Stimulated activated CD8-positive, alpha-beta memory T cell treated with anti-CD3 and anti-CD28 coated beads, Interleukin-4, amount 100 ng/mL, for 24 hours (primary cell): ENCODE measurements around the gene MARK2.
A peak's percentile ranks its signal among the peaks of the same experiment; 100 is the strongest.
"Not testable (repeated sequence)": the region's sequence is repeated elsewhere in the genome, so short reads cannot be mapped to it uniquely, and the experiment has no call there.

ENCODE experiments used
- DNase-seq: peaks from one replicate; pipeline ENCODE4 v3.0.0-alpha.2; 2020; ENCODE audit warnings: low read depth

Gene MARK2

GRCh38 chr11:63854696-63855095 is 15.8 kb downstream of the MARK2 start:
- DNase-seq = no peak

GRCh38 chr11:63855975-63856374 is 17.1 kb downstream of the MARK2 start:
- DNase-seq = no peak

- no peak for DNase-seq
Measured at GRCh38 chr11:63858628-63859550, 20.0 kb downstream of the MARK2 start.

- DNase-seq = no peak
Measured at GRCh38 chr11:63862923-63863322, 24.0 kb downstream of the MARK2 start.

DNA sequence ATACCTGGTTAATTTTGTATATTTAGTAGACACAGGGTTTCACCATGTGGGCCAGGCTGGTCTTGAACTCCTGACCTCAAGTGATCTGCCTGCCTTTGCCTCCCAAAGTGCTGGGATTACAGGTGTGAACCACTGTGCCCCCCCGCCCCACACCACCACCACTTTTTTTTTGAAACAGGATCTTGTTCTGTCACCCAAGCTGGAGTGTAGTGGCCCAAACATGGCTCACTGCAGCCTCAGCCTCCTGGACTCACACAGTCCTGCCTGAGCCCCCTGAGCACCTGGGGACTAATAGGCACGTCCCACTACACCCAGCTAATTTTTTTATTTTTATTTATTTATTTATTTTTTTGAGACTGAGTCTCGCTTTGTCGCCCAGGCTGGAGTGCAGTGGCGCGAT is 24.7 kb downstream of the MARK2 start:
- not testable (repeated sequence) for DNase-seq

- peak; percentile 61 for DNase-seq
Measured at GRCh38 chr11:63866211-63866610, 27.3 kb downstream of the MARK2 start.

DNA sequence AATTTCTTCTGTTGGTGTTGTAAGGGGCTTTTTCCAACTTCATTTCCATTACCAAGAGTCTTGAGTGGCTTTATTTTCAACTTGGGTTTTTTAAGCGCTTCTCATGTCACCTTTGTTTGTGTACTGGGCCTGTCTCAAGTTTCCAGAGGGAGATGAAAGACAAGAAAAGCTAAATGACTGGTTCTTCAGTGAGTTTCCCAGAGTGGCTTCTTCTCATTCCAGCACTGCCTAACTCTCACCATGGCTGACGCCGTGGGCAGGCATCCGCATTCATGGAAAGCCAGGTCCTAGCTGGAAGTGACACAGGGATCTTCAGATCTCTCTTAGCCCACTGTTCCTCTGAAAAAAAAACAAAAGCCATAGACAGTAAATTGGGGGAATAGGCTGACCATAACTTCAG is 28.6 kb downstream of the MARK2 start:
- no peak for DNase-seq

DNA sequence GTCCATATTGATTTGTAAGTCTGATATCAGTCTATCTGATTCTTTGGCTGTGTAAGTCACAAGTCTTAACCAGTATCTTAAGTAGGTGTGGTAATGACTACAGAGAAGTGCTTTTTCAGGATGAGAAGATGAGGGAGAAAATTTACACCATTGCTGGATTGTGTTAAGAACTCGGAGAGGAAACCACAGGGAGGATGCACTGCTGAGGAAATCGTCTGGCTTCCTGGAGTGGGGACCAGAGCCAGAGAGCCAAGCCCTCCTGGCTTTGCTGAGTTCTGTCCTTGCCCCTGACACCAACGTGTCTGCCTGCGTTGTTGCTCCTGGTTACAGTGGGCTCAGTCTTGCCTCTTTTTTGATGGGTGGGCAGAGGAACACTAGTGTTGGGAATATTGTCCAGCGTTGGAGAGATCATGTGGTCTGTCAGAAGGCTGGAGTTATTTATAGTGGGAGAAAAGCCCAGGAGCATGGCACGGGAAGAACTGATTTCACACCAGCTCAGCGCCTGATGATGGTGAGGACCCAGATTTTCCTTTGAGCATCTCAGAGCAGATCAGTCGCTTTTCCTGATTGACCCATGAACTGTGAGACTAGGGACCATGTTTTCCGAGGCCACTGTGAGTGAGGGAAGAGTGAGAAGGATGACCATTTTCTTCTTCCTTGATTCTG is 29.6 kb downstream of the MARK2 start:
- DNase-seq = no peak

DNA sequence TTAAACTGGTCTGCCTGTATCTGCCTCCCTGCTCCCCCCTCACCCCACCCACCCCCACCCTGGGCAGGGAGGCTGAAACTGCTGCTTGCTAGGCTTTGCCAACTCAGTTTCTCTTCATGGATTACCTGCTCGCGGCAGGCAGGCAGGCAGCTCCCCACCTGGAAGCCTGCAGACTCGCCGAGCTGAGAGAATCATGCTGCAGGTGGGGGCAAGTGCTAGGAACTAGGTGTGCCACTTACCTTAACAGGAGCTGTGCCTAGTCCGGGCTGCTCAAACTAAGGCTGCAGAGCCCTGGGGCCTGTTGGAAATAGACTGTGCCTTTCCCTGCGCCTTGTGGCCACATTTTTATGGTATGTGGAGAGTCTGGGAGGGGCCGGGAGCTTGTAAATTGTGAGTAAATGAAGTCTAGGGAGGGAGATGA is 30.3 kb downstream of the MARK2 start:
- DNase-seq = no peak

DNA sequence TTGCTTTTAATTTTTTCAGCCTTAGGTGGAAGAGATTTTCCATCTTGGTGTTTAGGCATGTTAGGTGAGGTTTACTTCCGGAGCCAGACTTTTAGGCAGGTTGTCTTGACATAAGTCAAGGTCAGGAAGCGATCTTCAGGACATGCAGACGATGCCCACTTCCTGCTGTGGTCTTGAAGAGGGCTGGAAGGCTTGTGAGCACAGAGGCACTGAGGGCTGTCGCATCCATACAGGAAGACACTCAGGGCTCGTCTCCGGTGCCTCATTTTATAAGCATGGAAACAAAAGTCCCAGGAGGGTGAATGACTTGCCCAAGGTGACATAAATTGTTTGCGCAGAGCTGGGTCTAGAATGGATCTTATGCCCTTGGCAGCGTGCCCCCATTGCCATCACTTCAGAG is 30.8 kb downstream of the MARK2 start:
- no peak for DNase-seq

DNA sequence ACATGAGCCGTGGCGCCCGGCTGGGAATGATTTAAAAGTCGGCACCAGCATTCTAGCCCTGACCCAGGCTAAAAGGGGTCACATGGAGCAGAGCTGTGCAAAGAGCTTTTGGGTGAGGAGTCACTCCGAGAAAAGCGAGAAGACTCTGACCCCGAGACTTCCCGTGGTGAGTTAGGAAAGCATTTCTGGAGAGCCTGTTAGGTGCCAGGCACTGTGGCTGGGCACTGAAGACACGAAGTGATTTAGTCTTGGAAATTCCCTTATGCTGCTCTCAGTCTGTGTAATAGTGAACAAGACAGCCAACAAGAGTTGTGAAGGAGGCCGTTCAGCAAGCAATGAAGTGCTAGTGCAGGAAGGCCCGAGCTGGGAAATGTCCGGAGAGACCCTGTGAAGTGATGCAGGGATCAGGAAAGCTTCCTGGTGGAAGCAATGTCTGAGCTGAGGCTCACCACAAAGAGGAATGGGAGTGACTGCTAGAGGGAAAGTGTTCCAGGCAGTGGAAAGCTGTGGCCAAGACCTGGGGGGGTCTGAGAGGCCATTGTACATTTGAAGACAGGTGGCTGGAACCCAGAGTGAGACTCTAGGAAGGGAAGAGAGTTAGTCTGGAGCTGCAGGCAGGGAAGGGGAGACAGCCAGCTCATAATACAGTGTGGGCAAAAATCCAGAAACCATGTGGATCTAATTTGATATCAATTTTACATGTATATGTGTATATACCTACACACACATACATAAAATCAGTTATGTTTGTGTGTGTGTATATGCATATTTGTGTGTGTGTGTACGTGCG is 31.6 kb downstream of the MARK2 start:
- DNase-seq = no peak

DNA sequence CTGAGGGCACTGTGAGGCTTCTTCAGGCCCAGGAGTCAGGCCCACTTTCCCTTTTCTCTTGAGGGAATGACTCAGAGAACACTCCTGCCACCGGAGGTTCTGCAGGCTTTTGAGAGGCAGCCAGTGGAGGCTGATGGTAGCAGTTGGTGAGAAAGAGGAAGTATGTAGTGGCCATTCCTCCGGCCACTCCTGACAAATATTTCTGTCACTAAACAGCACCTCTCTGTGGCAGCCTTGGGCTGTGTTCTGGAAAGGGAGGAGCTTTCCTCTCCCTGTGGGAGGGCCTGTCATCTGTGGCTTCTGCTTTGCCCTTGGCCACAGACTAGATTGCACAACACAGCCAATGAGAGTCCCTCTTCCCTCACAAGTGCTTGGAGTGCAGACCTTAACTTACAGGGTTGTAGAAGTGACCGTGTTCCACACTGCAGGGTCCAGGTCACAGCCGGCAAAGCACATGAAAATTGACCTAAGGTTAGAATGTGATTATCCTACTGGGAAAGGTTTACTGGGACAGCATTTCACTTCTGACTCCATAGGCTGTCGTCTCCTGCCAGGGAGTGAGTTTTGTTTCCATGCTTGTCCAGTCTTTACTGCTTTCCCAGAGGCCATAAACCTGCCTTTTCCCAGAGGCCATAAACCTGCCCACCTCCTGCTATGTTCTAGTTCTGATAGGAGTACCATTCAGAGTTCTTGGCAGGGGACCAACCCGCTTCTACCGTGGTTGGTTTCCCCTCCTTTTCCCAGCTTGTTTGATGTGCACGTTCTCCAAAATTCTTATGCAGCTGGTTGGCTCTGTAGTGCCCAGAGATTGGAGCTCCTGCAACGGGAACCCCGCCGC is 33.3 kb downstream of the MARK2 start:
- DNase-seq = no peak

- DNase-seq = no peak
Measured at GRCh38 chr11:63872800-63873197, 33.9 kb downstream of the MARK2 start.

DNA sequence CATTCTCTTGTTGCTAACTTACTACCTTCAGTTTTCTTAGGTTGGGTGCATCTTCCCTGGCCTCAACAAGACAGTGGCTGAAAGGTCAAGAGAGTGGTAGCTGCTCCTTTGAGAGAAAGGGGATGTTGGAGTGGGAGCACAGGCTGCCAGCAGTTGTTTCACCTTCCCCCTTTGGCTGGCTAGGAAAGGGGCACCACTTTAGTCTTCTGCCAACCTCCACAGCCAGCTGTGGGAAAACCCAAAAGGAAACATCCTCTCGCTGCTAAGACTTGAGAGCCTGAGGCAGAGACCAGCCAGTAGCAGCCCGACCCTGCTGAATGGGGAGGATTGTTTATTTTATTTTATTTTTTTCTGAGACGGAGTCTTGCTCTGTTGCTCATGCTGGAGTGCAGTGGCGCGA is 34.4 kb downstream of the MARK2 start:
- no peak for DNase-seq

DNA sequence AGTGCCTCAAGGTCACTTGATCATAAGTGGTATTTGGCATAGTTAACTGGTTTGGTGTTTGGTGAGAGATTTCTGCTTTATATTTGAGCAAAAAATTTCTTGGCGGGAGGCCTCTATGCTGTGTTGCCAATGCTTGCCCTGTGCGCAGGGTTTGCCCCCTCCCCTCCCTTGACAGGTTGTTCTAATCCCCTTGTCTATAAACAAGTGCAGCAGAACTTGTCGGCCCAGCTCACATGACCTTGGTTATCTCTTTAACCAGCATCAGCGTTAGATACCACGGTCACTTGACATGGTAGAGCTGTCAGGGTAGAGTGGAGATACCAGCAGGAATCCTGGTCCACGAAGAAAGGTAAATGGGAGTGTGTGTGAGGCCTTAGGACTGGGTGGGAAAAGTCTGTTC is 35.6 kb downstream of the MARK2 start:
- DNase-seq = no peak

DNA sequence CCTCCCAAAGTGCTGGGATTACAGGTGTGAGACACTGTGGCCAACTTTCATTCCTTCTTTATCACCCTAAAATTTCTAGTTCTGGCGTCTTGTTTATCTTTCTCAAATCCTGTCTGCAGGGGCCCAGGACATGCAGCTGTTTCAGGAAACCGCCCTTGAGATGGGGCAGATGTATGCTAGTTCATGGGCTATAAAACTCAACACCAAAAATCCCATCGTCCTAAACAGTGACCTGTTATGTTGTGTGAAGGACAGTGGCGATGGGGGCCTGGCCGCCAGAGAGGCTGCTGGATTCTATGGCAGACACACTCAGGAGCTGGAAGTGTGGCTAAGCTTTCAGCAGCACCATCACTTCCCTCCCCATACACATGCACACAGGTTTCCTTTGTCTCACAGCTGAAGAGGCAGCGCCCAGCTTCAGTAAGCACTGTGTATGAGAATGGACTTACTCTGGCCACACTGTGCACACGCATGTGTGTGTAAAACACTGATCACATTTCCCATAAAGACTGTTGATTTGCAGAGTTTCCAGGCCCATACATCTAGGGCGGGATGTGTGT is 36.7 kb downstream of the MARK2 start:
- no peak for DNase-seq

DNA sequence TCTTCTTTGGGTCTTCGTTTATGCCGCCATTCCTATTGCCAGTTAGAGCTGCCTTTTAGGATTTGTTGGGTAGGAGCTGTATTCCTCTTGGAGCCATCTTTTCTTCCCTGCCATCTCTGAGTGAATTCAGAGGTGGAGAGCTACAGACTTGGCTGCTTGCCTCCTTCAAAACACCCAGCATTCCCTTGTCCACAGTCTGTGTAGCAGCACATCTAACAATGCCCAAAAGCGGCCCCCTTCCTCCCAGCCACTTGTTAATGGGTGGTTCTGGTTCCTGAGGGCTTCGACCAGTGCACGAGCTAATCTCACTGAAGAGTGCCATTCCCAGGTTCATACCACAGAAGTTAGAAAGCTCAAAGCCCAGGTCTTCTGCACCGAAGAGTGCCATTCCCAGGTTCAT is 37.7 kb downstream of the MARK2 start:
- DNase-seq = no peak

DNA sequence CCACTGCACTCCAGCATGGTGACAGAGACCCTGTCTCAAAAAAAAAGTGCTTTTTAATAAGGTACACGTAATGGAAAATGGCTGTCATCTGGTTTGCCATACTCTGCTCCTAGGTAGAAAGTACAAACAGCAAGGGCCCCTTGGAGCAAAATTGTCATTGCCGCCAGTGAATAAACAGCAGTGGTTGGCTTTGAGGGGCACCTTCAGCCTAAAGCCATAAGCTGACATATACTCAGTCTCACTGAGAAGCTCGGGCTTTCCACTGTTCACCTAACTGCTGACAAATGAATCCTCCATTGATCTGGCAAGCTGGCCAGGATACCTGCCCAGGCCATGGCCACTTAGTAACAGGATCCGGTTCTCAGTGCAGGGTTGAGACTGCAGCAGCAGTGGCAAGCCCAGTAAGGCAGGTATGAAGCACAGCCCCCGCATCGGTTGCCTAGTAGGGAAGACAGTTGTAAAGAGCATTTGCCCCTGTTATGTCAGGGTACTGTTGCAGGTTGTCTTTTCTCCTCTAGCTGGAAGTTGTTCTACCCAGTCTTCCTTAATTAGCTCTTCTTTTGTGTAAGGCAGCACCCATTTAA is 38.8 kb downstream of the MARK2 start:
- no peak for DNase-seq

GRCh38 chr11:63879598-63880402 is 40.9 kb downstream of the MARK2 start:
- no peak for DNase-seq

DNA sequence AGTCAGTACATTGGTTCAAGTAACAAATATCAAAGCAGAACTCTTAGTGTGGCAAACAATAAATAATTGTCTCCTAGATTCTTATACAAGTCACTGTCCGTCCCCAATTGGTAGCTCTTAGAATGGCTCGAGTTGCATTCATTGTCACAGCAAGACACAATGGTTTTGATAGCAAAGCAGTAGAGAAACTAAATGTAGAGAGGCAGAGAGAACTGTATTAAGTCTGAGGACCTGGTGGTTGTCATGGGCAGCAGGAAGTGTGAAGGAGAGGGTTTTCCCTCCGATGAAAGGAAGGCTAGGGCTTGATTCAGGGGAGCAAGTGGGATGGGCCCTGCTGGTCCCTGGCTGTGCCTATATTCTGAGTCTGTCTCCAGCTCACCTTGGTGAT is 41.5 kb downstream of the MARK2 start:
- no peak for DNase-seq
